Nephron progenitor cell (in vitro differentiated cells): ENCODE measurements around the gene TCF7L2.

Source experiments
- DNase-seq: peaks from one replicate; pipeline ENCODE4 v3.0.0; 2021
- H3K27ac Mint-ChIP-seq: 2 replicates; pipeline ENCODE4 v1.8.0; 2021; ENCODE audit warnings: mild to moderate bottlenecking, moderate library complexity, mixed read lengths
- H3K27me3 Mint-ChIP-seq: 2 replicates; pipeline ENCODE4 v1.8.0; 2021; ENCODE audit warnings: mild to moderate bottlenecking, low read depth, mixed read lengths; ENCODE audit not compliant: poor library complexity
- H3K36me3 Mint-ChIP-seq: 2 replicates; pipeline ENCODE4 v1.8.0; 2021; ENCODE audit warnings: low read depth, mixed read lengths
- H3K4me1 Mint-ChIP-seq: 2 replicates; pipeline ENCODE4 v1.8.0; 2021; ENCODE audit warnings: mixed read lengths
- H3K4me3 Mint-ChIP-seq: 2 replicates; pipeline ENCODE4 v1.8.0; 2021; ENCODE audit warnings: mild to moderate bottlenecking, moderate library complexity, mixed read lengths
- H3K9me3 Mint-ChIP-seq: 2 replicates; pipeline ENCODE4 v1.8.0; 2021; ENCODE audit warnings: mild to moderate bottlenecking, moderate library complexity, mixed read lengths
- TF ChIP-seq, protein P1 (sequence below): fragments of 200-600 bp; sonication (generic); IDR thresholded peaks from 2 replicates; pipeline ENCODE4 v1.5.0; 2021; ENCODE audit warnings: antibody characterized with exemption

TCF7L2 gene

DNA sequence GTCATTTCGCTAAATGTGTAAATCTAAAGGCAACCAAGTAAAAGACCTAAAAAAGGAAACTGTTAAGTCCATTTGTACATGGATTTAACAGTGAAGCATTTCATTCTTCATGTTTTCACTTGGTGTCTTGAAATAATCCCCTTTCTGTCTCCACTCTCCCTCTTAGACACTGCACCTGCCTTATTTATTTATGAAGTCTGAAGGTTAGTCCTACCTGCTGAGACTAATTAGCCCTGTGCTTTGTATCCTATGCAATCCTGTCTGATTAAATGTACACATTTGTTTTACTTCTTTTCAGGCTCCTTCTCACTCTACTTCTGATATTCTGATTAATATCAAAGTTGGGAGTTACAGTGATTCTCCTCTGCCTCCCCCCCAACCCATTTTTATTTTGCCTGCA lies 1.9 kb upstream of the TCF7L2 start:
- H3K4me3 Mint-ChIP-seq = no peak overlapping the region
- peaks cover 25% of the 10 kb centered on the region for H3K4me1 Mint-ChIP-seq
- peaks cover 11% of the 10 kb centered on the region for H3K27me3 Mint-ChIP-seq
- H3K27ac Mint-ChIP-seq = no peak overlapping the region
- DNase-seq = no peak
- H3K36me3 Mint-ChIP-seq = no peaks in the 10 kb centered on the region
- H3K9me3 Mint-ChIP-seq = no peaks in the 10 kb centered on the region
- TF ChIP-seq, protein P1, sequence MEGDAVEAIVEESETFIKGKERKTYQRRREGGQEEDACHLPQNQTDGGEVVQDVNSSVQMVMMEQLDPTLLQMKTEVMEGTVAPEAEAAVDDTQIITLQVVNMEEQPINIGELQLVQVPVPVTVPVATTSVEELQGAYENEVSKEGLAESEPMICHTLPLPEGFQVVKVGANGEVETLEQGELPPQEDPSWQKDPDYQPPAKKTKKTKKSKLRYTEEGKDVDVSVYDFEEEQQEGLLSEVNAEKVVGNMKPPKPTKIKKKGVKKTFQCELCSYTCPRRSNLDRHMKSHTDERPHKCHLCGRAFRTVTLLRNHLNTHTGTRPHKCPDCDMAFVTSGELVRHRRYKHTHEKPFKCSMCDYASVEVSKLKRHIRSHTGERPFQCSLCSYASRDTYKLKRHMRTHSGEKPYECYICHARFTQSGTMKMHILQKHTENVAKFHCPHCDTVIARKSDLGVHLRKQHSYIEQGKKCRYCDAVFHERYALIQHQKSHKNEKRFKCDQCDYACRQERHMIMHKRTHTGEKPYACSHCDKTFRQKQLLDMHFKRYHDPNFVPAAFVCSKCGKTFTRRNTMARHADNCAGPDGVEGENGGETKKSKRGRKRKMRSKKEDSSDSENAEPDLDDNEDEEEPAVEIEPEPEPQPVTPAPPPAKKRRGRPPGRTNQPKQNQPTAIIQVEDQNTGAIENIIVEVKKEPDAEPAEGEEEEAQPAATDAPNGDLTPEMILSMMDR = no peak

- TF ChIP-seq, protein P1 = no peak
- H3K4me3 Mint-ChIP-seq = peak overlapping the region; percentile 93
- no peak for DNase-seq
- no peaks in the 10 kb centered on the region for H3K36me3 Mint-ChIP-seq
- peak overlapping the region; percentile 8 for H3K27ac Mint-ChIP-seq
- peaks cover 36% of the 10 kb centered on the region for H3K4me1 Mint-ChIP-seq
- H3K9me3 Mint-ChIP-seq = no peaks in the 10 kb centered on the region
- H3K27me3 Mint-ChIP-seq = peaks cover 11% of the 10 kb centered on the region
Measured at GRCh38 chr10:112949143-112949823, 764 bp upstream of the TCF7L2 start.

DNA sequence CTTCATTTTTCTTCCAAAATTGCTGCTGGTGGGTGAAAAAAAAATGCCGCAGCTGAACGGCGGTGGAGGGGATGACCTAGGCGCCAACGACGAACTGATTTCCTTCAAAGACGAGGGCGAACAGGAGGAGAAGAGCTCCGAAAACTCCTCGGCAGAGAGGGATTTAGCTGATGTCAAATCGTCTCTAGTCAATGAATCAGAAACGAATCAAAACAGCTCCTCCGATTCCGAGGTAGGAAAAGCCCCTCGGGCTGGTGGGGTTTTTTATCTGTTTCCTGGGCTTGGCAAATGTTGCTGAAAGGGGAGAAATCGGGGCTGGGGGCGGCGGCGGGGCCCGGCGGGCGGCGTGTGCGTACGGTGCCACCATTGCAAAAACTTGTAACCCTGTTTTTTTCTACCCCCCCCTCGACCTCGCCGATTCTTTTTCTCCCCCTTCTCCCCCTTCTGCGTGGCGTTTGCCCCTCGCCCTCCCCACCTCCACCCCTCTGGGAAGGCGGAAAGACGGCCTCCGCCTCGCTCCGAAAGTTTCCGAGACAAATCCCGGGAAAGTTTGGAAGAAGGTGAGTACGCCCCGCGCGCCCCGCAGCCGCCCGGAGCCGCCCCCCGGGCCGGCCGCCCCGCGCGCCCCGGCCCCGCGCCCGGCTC lies 789 bp downstream of the TCF7L2 start:
- Mint-ChIP-seq H3K36me3 (no peaks in the 10 kb centered on the region), H3K4me1 (peaks cover 48% of the 10 kb centered on the region), H3K27ac (peak overlapping the region; percentile 99), H3K9me3 (no peaks in the 10 kb centered on the region), H3K4me3 (peak overlapping the region; percentile 93), H3K27me3 (peaks cover 4% of the 10 kb centered on the region)
- TF ChIP-seq, protein P1 = no peak
- peak; percentile 37 for DNase-seq

DNA sequence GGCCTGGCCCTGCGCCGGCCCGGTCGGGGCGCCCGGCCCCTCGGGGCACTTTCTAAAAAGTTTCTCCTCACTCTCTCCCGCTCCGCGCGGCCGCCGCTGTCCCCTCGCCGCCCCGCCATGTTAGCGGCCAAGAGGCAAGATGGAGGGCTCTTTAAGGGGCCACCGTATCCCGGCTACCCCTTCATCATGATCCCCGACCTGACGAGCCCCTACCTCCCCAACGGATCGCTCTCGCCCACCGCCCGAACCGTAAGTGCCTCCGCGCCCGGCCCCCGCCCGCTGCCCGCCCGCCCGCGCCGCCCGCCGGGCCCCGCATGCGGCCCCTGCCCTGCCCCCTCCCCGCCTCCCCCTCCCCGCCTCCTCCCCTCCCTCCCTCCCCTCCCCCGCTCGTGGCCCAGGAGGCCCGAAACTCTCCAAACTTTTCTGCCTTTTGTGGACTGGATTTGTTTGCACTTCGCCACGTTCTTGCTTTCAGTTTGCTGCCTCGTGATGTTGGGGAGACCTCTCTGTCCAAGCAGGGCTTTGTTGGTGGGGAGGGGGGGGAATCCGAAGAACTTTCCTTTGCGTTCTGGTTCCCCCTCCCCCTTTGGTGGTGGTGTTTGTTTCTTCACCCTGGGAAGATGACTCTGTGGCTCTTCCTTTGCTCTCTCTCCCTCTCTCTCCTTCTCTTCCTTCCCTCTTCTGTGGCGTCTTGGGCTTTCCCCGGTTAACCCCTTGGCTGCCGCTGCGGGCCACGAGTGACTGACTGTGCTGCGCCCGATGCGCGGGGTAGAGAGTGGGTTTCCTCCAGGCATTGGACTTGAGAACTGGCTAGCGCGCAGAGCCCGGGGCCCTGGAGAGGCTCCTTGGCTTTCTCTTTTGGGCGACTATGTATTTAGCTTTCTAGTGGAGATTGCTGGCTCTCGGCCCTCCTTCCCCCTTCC lies 1.6 kb downstream of the TCF7L2 start:
- peaks cover 1% of the 10 kb centered on the region for H3K27me3 Mint-ChIP-seq
- H3K27ac Mint-ChIP-seq = peak overlapping the region; percentile 99
- H3K4me3 Mint-ChIP-seq = peak overlapping the region; percentile 93
- H3K36me3 Mint-ChIP-seq = no peaks in the 10 kb centered on the region
- TF ChIP-seq, protein P1 = no peak
- no peaks in the 10 kb centered on the region for H3K9me3 Mint-ChIP-seq
- DNase-seq = peak; percentile 67
- H3K4me1 Mint-ChIP-seq = peaks cover 53% of the 10 kb centered on the region

DNA sequence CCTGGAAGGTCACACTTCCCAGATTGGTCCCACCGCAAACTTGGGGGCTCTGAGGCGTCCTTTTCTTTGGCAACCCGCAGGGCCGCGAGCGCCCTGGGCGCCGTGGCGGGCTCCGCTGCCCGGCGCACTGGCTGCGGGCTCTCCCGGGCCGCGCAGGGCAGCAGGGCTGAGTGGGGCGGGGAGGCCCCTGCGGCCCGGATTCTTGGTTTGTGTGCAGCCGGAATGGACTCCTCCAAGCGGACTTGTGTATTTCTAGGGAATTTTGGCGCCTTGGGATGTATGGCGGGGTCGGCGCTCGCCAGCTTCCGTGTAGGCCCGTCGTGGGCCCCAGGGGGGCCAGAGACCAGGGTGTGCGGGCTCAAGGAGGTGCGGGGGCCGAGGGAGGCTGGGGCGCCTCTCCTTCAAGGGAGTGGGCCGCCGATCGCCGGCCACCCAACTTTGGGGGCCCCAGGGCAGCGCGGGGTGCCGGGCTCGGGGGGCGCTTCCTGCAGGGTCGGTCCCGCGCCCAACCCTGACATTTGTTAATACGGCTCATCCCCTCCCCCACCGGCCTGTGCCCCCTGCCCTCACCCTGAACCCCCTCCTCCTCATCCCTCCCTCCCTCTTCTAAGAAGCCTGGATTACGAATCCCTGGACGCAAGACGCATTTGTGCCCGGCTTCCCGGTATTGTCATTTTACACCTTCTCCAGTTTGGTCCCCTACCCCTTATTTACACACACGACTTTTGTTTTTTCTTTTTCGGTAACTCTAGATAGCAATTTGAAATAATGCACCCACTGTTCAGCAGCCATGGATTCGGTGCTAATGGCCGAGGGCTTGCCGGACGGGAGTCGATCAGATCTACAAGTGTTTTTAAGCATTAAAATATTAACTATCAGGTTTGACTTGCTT lies 2.5 kb downstream of the TCF7L2 start:
- Mint-ChIP-seq H3K4me1 (peaks cover 62% of the 10 kb centered on the region), H3K9me3 (no peaks in the 10 kb centered on the region), H3K4me3 (peak overlapping the region; percentile 93), H3K27ac (peak overlapping the region; percentile 99), H3K27me3 (no peaks in the 10 kb centered on the region), H3K36me3 (no peaks in the 10 kb centered on the region)
- peak; percentile 48 for DNase-seq
- TF ChIP-seq, protein P1 = no peak
